Lower leg skin (tissue), 4 donors: ENCODE results near the gene DUS2. TPM values are rescaled to one million over a fixed set of nuclear protein-coding genes. Genes with fewer than 3 reads are reported as not detected.

Experiments used
- DNase-seq, 2 donors: peaks; one replicate each; pipeline ENCODE4 v3.0.0-alpha.2; 2019; ENCODE audit warnings: low spot score in 2 of 2
- H3K4me3 ChIP-seq: fragments of 200-600 bp; sonication (generic); 2 replicates; pipeline ENCODE4 v1.5.1; 2017; ENCODE audit warnings: mild to moderate bottlenecking, low read depth; ENCODE audit not compliant: poor library complexity, severe bottlenecking
- POLR2A ChIP-seq, 2 donors: fragments of 450-650 bp; IDR thresholded peaks; one replicate each; pipeline ENCODE4 v1.6.1; 2016 to 2017; ENCODE audit warnings: antibody characterized with exemption in 2 of 2, mild to moderate bottlenecking in 1 of 2, moderate library complexity in 1 of 2
- WGBS, 2 donors: methylation state at CpG; one replicate each; pipeline ENCODE4 v1.1.5; 2018; 5-methylcytosine and 5-hydroxymethylcytosine counted together
- intact Hi-C: fragments of 100-400 bp; cut with DNase I; formaldehyde crosslinking; loops from one replicate; pipeline ENCODE4 v1.15.0; 2023; ENCODE audit warnings: low total_unique reads
- total RNA-seq, 4 donors: library from RNA; depleted of rRNA; stranded (reverse); fragments of >200 nt; gene quantifications; one replicate each; pipeline ENCODE4 v1.1.0, GENCODE V29; 2016
- TF ChIP-seq, protein P1 (sequence below), 3 donors: fragments of 450-650 bp; IDR thresholded peaks; one replicate each; pipeline ENCODE4 v1.5.1; 2016; ENCODE audit warnings: antibody characterized with exemption in 3 of 3, mild to moderate bottlenecking in 3 of 3, moderate library complexity in 2 of 3

DUS2 gene
- total RNA-seq, 4 donors from 2014 or later: 13.7 to 24.0 (median 14.8) TPM

DNA sequence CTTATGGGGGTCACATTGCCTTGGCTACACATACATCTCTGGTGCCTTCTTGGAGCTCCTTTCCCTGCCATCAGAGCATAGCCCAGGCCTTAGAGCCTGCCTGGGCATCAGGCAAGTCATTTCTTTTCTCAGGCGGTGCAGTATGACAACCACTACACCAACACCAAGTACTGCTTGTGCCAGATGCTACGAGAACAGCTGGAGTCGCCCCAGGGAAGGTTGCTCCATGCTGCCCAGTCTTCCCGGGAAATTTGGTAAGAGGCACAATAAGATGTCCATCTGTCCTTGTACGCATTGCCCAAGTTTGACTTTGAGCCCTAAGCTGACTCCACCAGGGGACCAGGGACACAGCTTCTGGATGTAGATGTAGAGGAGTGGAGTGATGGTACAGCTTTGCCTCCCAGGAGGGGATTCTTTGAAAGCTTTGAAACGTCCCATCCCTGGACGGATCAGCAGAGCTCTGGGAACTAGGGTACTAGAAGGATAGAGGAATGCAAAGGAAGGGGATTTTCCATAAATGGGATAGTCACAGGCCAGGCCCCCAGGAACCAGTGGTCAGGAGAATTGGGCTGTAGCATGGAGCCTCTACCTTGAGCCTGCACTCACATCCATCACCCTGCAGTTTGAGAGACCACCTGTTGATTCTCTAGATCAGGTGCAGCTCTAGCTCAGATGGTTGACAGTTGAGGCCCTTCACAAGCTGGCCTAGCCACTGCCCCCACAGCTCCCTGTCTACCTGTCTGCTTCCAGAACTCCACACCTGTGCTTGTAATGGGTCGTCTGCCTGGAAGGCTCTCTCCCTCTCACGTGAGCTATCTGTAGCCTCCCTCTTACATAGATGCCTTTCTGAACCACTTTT, 51.0 kb downstream of the DUS2 start:
- WGBS, 2 donors: 91 to 92% methylated on average over 9 of the region's 9 CpGs
- TF ChIP-seq, protein P1, sequence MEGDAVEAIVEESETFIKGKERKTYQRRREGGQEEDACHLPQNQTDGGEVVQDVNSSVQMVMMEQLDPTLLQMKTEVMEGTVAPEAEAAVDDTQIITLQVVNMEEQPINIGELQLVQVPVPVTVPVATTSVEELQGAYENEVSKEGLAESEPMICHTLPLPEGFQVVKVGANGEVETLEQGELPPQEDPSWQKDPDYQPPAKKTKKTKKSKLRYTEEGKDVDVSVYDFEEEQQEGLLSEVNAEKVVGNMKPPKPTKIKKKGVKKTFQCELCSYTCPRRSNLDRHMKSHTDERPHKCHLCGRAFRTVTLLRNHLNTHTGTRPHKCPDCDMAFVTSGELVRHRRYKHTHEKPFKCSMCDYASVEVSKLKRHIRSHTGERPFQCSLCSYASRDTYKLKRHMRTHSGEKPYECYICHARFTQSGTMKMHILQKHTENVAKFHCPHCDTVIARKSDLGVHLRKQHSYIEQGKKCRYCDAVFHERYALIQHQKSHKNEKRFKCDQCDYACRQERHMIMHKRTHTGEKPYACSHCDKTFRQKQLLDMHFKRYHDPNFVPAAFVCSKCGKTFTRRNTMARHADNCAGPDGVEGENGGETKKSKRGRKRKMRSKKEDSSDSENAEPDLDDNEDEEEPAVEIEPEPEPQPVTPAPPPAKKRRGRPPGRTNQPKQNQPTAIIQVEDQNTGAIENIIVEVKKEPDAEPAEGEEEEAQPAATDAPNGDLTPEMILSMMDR (IDR thresholded peaks at IDR 0.05): no peak
- no peak for TF ChIP-seq POLR2A (IDR thresholded peaks at IDR 0.05)
- intact Hi-C loops: no loop called here
- H3K4me3 ChIP-seq: no peak overlapping the region
- DNase-seq: peak in 1 of 2 donors; percentile 45

DNA sequence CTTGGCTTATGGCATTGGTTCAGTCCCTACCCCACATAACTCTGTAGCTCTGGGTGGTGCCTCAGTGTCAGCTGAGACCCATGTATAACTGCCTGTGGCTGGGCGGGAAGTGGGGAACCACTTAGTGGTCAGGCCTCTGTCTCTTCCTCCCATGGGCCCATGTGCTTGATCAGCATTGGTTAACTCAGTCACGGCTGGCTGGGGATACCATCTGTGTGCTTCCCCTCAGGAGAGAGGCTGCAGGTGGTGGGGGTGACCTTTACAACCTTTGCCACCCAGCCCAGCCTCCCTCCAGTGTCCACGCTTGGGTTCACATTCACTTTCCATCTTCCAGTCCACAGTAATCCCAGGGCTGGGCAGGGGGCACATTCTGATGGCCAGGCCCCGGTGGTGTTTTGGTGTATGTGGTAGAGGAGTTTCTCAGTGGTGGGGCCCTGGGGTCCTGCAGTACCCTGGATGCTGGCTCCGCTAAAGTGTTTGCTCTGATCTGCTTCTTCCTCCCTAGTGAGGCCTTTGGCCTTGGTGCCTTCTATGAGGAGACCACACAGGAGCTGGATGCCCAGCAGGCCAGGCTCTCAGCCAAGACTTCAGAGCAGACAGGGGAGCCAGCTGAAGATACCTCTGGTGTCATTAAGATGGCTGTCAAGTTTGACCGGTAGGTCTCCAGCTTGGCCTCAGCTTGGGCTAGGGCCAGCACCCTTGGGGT, 51.9 kb downstream of the DUS2 start:
- no peak overlapping the region for H3K4me3 ChIP-seq
- TF ChIP-seq, protein P1 (IDR thresholded peaks at IDR 0.05): no peak
- no peak for TF ChIP-seq POLR2A (IDR thresholded peaks at IDR 0.05)
- intact Hi-C loops: no loop called here
- DNase-seq: no peak
- 81 to 92% methylated on average over 6 of the region's 6 CpGs for WGBS, 2 donors

DNA sequence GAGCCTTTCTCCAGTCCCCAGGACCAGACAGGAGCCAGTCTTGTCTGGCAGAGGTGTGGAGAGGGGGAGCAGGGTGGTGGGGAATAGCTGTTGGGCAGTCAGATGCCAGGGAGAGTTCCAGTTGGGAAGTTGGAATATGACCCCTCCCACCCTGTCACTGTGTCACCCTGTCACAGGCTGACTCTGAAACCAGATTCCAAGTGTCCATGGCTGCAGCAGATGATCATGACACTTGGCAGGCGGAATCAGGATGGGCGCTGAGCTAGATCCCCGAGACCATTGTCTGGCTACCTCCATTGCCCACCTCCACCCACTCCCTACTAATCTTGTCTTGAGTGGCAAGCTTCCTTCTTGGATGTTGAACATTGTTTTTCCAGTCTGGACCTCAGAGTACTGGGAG, 52.9 kb downstream of the DUS2 start:
- no peak overlapping the region for H3K4me3 ChIP-seq
- intact Hi-C loops: no loop called here
- TF ChIP-seq POLR2A (IDR thresholded peaks at IDR 0.05): no peak
- TF ChIP-seq, protein P1 (IDR thresholded peaks at IDR 0.05): no peak
- WGBS, 2 donors: 96 to 97% methylated on average over 3 of the region's 3 CpGs
- DNase-seq: no peak

DNA sequence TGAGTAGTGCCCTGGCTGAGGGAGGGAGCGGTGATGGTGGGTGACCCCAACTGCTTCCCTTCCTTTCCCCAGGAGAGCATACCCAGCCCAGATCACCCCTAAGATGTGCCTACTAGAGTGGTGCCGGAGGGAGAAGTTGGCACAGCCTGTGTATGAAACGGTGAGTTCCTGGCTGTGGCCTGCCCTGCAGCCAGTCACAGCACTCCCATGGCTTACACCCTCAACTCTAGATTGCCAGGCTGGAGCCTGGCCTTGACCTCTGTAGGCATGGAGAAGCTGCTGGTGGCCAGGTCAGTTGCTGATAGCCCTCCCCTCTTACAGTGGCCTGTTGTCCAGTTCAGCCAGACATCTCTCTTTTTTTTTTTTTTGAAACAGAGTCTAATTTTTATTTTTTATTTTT, 53.5 kb downstream of the DUS2 start:
- no peak overlapping the region for H3K4me3 ChIP-seq
- WGBS, 2 donors: 81 to 89% methylated on average over 3 of the region's 3 CpGs
- DNase-seq: peak in 1 of 2 donors; percentile 60
- intact Hi-C loops: no loop called here
- TF ChIP-seq, protein P1 (IDR thresholded peaks at IDR 0.05): no peak
- TF ChIP-seq POLR2A (IDR thresholded peaks at IDR 0.05): no peak

DNA sequence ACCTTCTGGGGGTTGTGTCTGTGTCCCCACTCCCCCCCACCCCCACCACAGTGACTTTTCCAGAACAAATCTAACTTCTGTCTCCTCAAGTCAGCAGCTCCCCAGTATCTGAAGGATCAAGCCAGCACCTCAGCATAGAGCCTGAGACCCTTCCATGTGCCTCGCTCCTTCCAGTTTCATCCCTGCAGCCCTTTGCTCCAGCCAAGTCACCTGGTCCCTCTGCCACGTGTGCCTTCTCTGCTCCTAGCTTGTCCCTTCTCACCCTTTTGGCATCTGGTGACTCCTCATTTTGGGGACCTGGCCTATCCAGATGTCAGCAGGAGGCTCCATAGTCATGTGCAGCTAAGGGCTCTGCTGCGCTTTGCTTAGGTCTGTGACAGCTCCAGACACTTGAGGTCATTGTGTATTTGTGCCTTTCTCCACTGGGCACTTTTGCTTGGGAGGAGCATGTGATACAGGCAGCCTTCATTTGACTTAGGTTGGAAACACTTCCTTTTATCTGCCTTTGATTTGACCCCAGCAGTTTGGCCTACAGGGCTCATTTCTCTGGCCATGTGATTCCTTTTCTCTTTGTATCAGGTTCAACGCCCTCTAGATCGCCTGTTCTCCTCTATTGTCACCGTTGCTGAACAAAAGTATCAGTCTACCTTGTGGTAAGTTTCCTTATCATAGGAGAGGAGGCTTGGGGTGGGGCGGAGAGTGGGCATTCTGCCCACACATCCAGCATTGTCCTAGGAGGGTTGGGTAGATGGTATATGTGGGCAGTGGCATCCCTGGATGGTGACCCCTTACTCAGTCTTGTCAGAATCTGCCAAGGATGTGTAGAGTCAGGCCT, 55.0 kb downstream of the DUS2 start:
- intact Hi-C loops: no loop called here
- WGBS, 2 donors: 86 to 87% methylated on average over 7 of the region's 7 CpGs
- TF ChIP-seq, protein P1 (IDR thresholded peaks at IDR 0.05): no peak
- TF ChIP-seq POLR2A (IDR thresholded peaks at IDR 0.05): no peak
- peak in 1 of 2 donors; percentile 70 for DNase-seq
- H3K4me3 ChIP-seq: no peak overlapping the region
